Pulmonary artery endothelial cell (primary cell): ENCODE measurements around the gene CMSS1. TPM values are rescaled to one million over a fixed set of nuclear protein-coding genes. Genes with fewer than 3 reads are reported as not detected.

Experiments used
- DNase-seq: peaks from one replicate; pipeline ENCODE4 v3.0.0-alpha.2; 2011; ENCODE audit warnings: low read depth, low spot score
- total RNA-seq: library from RNA; depleted of rRNA; stranded (reverse); fragments of >200 nt; gene quantifications from 2 replicates; pipeline ENCODE4 v1.2.3, GENCODE V29; 2014

CMSS1 gene
- total RNA-seq, 1 donor from 2014 or later: 15.0 TPM

GRCh38 chr3:100104817-100105413 lies 287.3 kb downstream of the CMSS1 start:
- DNase-seq: no peak

DNA sequence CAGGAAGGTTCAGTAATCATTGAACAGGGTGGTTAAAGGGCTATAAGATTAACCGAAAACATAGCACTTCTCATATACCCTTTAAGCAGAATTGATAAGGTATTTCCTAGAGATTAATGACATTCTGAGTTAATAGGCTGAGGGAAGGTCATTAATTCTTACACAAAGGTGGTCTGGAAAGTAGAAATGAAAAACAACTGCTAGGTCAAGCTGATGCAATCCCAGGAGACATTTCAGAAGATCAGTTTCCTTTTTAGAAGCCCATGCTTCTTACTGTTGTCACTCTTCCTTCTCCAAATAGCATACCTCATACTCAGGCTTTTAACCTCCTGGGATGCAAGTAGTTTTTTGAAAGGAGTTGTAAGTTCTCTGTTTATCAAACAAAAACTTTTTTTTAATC lies 287.8 kb downstream of the CMSS1 start:
- no peak for DNase-seq

- DNase-seq: no peak
Measured at GRCh38 chr3:100106094-100106493, 288.4 kb downstream of the CMSS1 start.

- DNase-seq: no peak
Measured at GRCh38 chr3:100106531-100107141, 289.0 kb downstream of the CMSS1 start.

GRCh38 chr3:100107221-100107814 lies 289.7 kb downstream of the CMSS1 start:
- no peak for DNase-seq

DNA sequence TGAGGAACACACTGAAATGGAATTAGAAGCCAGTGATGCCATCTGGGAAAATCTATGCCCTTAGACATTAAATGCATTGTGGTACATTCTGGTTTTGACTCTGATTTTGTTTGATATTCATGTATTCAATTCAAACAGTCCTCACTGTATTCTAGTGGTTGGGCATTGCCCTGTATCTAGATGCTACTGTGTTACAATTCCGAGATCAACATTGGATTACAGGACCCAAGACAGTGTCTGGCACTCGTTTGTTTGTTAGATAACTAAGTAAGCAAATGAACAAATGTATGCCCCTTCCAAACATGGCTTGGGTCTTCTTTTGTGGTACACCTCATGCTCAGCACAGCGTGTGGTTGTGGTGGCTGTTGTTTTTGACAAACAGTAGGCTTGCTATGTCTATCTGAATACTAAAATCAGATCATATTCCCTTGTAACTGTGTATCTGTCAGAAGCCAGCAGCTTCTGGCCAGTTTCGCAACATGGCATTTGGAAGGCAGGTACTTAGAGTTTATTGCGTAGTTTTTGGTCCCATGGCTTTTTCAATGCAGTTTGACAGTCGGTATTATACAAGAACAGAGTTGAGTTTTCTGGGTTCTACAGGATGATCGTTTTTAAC lies 290.9 kb downstream of the CMSS1 start:
- DNase-seq: no peak

- no peak for DNase-seq
Measured at GRCh38 chr3:100110162-100110561, 292.5 kb downstream of the CMSS1 start.

DNA sequence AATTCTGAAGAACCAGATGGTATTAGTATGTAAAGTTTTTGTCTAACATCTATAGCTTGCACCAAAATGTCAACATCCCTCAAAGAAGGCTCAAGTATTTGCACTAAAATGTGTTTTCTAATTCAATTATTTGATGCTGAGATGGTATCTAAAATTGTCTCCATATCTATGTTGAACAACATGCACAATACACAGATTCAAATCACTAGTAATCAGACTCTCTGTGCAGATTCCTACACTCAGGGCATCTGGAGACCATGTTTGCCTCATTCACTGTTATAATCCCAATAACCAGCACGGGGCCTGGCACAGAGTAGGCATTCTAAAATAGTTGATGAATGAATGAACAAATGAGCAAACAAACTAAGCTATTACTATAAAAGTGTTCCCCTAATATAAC lies 294.1 kb downstream of the CMSS1 start:
- no peak for DNase-seq

DNA sequence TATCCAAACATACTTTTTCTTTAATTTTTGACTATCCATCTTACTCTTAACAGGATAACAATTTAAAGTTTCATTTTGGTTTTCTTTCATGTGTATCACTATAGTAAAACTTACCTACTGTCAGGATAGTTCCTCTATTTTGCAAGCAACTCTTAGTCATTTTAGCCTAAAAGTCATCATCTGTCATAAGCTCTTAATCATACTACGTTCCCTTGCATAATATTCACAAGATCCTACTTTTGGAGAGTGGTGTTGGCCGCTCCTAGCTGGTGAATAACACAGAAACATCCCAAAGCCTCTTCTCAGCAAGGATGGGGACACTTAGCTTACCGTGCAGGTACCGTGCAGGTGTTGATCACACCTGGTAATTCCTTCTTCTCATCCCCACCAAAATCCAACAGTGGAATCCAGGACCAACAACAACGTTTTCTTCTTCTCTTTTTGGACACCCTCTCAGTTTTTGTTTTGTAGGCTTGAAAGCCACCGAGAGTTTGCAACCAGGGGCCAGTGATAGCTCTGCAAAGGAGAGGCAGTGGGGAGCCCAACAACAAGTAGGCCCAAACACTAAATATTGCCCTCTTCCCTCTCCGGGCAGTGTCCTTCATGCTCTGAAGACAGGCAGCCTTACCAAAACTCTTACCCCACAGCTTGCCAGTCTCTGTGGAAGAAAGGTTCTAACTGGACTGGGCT lies 296.2 kb downstream of the CMSS1 start:
- DNase-seq: no peak

DNA sequence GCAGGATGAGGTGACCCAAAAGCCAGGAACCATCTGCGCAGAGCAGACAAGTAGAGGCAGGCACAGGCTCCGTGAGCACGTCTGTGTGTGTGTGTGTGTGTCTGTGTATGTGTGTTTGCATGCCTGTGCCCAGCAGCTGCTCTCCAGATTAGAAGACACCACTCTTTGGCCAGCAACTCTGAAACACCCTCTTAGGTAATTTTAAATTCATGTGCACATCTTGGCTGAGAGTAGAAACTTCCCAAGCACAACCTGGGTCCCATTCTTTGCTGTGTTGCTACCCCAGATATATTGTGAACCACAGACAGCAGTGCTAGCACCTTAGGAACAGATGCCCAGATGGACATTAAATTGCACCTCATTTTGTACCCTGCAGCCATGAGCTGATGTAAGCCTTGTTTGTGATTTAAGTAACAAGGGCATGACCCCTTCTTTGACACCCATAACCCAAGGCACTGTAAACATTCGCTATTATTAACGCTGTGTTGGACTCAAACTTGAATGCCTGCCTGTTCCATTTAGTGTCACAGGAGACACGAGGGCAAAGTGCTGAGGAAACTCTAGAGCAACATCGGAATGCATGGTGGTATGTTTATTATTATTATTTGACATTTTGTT lies 296.9 kb downstream of the CMSS1 start, which contains the start of gene FILIP1L:
Gene FILIP1L, minus strand, starts transcription at position 89 of the 618 bp plus-strand sequence.
- no peak for DNase-seq

- no peak for DNase-seq
Measured at GRCh38 chr3:100117093-100117492, 299.4 kb downstream of the CMSS1 start.

DNA sequence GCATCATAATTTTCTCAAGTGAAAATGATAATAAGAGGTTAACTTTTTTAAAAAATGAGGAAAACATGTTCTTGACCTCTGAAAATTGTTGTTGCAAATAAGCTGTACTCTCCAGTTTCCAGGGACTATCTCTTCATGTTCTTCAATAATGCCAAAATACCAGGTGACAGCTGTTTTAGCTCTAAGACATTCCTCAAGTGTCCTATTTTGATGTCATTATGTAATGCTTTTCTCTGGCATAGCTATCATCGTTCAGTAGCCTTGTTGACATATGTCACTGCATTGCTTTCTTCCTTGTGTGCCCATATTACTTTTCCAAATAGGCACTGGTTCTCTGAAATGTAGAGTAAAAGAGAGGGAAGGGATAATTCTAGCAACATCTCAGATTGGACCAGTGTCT lies 302.4 kb downstream of the CMSS1 start:
- DNase-seq: no peak

- no peak for DNase-seq
Measured at GRCh38 chr3:100120693-100121092, 303.0 kb downstream of the CMSS1 start.

GRCh38 chr3:100122321-100122720 lies 304.7 kb downstream of the CMSS1 start:
- DNase-seq: no peak

GRCh38 chr3:100123112-100123511 lies 305.4 kb downstream of the CMSS1 start:
- no peak for DNase-seq

DNA sequence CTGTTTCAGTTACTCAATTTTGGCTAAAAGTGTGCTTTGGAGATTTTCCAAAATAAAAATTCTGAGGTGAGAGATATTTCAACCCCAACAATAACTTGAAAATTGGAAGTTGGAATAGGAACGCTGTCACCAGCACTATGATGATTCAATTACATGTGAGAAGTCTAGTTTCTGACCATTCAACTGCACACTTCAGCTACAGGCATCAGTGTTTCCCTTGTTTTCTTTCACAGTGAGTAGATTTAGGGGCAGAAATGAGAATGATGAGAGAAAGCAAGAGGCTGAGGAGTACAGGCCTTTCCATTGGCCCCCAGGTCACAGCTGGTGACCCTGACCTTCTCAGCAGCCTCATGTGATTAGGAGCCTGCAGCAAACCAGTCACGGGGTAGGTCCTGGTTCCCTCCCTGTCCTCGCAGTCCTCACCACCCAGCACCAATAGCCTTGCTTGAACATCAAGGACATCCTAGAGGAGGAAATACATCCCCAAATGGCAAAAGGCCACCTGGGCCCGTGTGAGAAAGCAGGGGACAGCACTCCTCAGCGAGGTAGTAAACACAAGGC lies 306.6 kb downstream of the CMSS1 start:
- DNase-seq: no peak

GRCh38 chr3:100125161-100125938 lies 307.7 kb downstream of the CMSS1 start:
- DNase-seq: peak; percentile 63

- no peak for DNase-seq
Measured at GRCh38 chr3:100127792-100128191, 310.1 kb downstream of the CMSS1 start.

DNA sequence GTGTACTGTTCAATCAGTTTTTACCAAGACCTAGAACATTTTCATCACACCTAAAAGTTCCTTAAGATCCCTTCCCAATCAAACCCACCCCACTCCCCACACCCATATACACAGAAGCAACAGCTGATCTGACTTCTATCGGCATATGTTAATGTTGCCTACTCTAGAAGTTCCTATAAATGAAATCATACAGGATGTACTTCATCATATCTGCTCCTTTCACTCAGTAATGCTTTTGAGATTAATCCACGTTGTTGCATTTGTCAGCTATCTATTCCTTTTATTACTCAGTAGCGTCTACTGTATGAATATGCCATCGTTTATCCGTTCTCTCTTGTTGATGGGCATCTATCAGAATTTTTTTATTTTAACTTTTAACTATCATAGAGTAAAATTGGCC lies 310.9 kb downstream of the CMSS1 start:
- DNase-seq: no peak

- DNase-seq: no peak
Measured at GRCh38 chr3:100129941-100130340, 312.3 kb downstream of the CMSS1 start.
